NB4 (cell line): ENCODE results near the gene BMP15.

ENCODE experiments used
- CTCF ChIP-seq: IDR thresholded peaks from one replicate; pipeline ENCODE4 v1.5.1; 2012; ENCODE audit warnings: low read depth, low read length
- MAX ChIP-seq: IDR thresholded peaks from 2 replicates; pipeline ENCODE4 v1.6.1; 2011; ENCODE audit warnings: low read depth, low read length
- MYC ChIP-seq: IDR thresholded peaks from 2 replicates; pipeline ENCODE4 v1.6.1; 2011; ENCODE audit warnings: low read depth, low read length
- POLR2A ChIP-seq: IDR thresholded peaks from 2 replicates; pipeline ENCODE4 v1.6.1; 2011; ENCODE audit warnings: mild to moderate bottlenecking; ENCODE audit not compliant: insufficient read length; ENCODE audit errors: extremely low read depth

GRCh38 chrX:50962156-50962555 lies 51.6 kb downstream of the BMP15 start:
- TF ChIP-seq CTCF (no peak), MAX (no peak), POLR2A (no peak), MYC (no peak)
